Measurements from ENCODE around the gene PARD3.

GRCh38 chr10:34609287-34609940 lies 205.7 kb downstream of the PARD3 start:
- TF ChIP-seq POLR2A (IDR thresholded peaks at IDR 0.05) (no peak), CTCF (IDR thresholded peaks at IDR 0.05) (no peak)
